B cell (primary cell): ENCODE measurements around the gene WARS2.

ENCODE experiments used
- EZH2 ChIP-seq: IDR thresholded peaks from 2 replicates; pipeline ENCODE4 v1.6.1; 2012; ENCODE audit warnings: borderline replicate concordance, low read depth, mild to moderate bottlenecking, moderate library complexity, low read length; ENCODE audit not compliant: insufficient read depth, poor library complexity, severe bottlenecking
- TF ChIP-seq, protein P1 (sequence below): fragments of 200-600 bp; IDR thresholded peaks from one replicate; pipeline ENCODE4 v1.8.0; 2022; ENCODE audit warnings: antibody characterized with exemption, mild to moderate bottlenecking

GRCh38 chr1:119007670-119008482 is 132.6 kb downstream of the WARS2 start:
- TF ChIP-seq, protein P1, sequence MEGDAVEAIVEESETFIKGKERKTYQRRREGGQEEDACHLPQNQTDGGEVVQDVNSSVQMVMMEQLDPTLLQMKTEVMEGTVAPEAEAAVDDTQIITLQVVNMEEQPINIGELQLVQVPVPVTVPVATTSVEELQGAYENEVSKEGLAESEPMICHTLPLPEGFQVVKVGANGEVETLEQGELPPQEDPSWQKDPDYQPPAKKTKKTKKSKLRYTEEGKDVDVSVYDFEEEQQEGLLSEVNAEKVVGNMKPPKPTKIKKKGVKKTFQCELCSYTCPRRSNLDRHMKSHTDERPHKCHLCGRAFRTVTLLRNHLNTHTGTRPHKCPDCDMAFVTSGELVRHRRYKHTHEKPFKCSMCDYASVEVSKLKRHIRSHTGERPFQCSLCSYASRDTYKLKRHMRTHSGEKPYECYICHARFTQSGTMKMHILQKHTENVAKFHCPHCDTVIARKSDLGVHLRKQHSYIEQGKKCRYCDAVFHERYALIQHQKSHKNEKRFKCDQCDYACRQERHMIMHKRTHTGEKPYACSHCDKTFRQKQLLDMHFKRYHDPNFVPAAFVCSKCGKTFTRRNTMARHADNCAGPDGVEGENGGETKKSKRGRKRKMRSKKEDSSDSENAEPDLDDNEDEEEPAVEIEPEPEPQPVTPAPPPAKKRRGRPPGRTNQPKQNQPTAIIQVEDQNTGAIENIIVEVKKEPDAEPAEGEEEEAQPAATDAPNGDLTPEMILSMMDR = no peak
- TF ChIP-seq EZH2 = no peak
